HG03575 (cell line): ENCODE measurements around the gene LSAMP.

Experiments used
- ATAC-seq: cut with Tn5 transposase; IDR thresholded peaks from one replicate; pipeline ENCODE4 v1.9.1; 2021; ENCODE audit not compliant: unreplicated experiment, insufficient number of reproducible peaks, low FRiP score; ENCODE audit errors: extremely low read depth

LSAMP gene

GRCh38 chr3:116384717-116385116, 60.6 kb downstream of the LSAMP start:
- no peak for ATAC-seq

DNA sequence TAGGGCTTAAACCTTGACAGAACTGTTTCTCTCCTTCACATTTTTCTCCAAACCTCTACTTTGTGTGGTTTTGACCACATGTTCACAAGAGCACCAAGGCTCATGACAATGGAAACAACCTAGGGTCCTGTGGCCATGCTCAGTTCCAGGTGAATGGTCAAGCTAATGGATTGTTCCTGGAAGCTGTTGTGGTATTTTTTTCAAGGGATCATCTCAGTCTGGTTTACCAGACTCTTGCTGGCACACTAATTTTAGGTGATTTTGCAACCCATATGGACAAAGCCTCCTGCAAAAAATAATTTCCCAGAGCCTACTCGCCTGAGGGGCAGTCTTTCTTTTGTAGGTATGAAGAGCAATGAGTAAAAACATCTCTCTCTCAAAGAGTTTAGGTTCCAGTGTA, 67.2 kb downstream of the LSAMP start:
- ATAC-seq, result no peak

GRCh38 chr3:116374901-116375300, 70.4 kb downstream of the LSAMP start:
- no peak for ATAC-seq

GRCh38 chr3:116367761-116368395, 77.4 kb downstream of the LSAMP start:
- no peak for ATAC-seq

GRCh38 chr3:116356056-116356455, 89.2 kb downstream of the LSAMP start:
- ATAC-seq, result no peak

DNA sequence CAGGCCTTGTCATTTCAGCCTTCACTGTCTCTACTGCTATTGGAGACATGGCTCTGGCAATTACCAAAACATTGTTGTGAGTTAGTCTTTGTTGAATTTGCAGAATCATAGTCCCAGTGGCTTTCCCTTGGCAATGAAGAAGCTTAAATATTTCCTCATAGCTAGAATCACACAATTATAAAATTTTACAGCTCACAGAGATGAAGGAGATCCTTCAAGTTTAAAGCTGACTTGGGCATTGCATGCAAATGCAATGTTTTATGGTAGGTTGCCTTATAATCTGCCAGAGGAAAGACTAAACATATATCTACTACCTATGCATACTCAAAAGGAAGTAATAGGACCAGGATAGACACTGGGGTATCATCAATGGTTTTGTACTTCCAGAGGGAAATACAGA, 90.9 kb downstream of the LSAMP start:
- ATAC-seq, result no peak

GRCh38 chr3:116350119-116350733, 95.1 kb downstream of the LSAMP start:
- ATAC-seq, result no peak

DNA sequence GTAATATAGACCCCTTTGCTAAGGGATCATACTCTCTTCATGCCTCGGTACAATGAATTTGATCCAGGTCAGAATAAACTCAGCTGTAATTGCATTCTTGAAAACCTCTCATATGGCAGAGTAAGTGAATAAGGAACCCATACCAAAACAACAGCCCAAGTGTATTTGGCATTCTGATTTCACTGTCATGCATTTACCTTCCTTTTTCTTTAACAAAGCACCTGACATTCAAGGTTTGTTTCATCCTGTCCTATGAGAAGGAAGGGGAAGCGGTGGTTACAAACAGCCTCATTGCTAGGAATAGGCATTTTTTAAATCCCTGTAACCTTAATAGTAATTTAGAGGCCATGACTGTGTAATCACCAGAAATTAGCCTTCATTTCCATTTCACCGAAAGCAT, 97.1 kb downstream of the LSAMP start:
- no peak for ATAC-seq

GRCh38 chr3:116342499-116342898, 102.8 kb downstream of the LSAMP start:
- no peak for ATAC-seq

DNA sequence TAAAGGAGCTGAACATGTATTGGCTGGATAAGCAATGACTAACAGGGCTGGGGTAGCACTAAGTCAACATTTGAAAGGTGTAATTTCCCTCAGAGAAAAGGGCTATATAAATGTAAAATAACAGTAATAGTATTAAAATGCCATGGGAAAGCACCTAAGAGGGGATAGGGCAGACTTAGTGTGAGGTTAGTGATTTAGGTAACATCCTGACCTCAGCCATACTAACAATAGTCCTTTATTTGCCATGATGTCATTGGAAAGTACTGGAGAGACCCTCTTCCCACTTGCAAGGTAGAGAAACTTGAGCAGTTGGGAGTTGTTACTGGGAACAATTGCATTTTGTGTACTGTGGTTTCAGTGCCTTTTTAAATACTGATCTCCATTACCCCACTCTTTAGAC, 103.4 kb downstream of the LSAMP start:
- ATAC-seq, result no peak

GRCh38 chr3:116341381-116341780, 103.9 kb downstream of the LSAMP start:
- no peak for ATAC-seq

GRCh38 chr3:116340680-116341216, 104.5 kb downstream of the LSAMP start:
- ATAC-seq, result no peak

DNA sequence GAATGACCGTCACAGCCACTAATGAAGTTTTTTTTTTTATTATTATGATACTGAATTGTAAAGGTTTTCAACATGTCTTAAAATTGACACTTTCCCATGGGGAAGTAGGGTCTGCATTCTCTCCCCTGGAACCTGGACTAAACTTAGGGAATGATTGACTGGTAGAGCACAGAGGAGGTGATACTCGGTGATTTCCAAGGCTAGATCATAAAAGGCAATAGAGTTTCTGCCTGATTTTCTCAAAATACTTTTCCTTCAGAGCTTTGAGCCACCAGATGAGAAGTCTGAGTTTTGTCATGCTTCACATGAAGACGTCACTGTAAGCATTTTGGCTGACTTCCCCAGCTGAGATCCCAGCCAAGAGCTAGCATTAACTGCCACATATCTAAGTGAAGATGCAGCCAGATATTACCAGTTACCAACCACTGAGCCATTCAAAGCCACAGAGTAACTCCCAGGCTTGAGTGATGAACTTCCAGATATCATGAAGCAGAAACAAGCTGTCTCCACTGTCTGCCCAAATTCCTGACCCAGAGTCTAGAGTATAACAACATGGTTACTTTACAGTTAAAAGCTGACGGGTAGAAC, 105.8 kb downstream of the LSAMP start:
- ATAC-seq, result no peak

GRCh38 chr3:116338713-116339112, 106.6 kb downstream of the LSAMP start:
- ATAC-seq, result no peak

GRCh38 chr3:116337229-116337628, 108.1 kb downstream of the LSAMP start:
- no peak for ATAC-seq

- no peak for ATAC-seq
Measured at GRCh38 chr3:116331380-116331779, 113.9 kb downstream of the LSAMP start.

- ATAC-seq, result no peak
Measured at GRCh38 chr3:116322750-116323375, 122.4 kb downstream of the LSAMP start.

- ATAC-seq, result no peak
Measured at GRCh38 chr3:116318370-116318769, 126.9 kb downstream of the LSAMP start.

- ATAC-seq, result no peak
Measured at GRCh38 chr3:116316771-116317170, 128.5 kb downstream of the LSAMP start.

- no peak for ATAC-seq
Measured at GRCh38 chr3:116314476-116314875, 130.8 kb downstream of the LSAMP start.
